OCI-LY3 (cell line): ENCODE data around the gene CCNQ.

Experiments used
- H2AFZ ChIP-seq: fragments of 200-600, 300-600 bp; shearing (Covaris generic); 2 replicates; pipeline ENCODE4 v1.6.0; 2014; ENCODE audit warnings: antibody characterized with exemption, low read depth, low read length
- H3K27ac ChIP-seq: fragments of 200-600, 300-600 bp; sonication (generic); 2 replicates; pipeline ENCODE4 v1.5.1; 2014; ENCODE audit warnings: mild to moderate bottlenecking, low read length, moderate library complexity, mixed read lengths
- H3K27me3 ChIP-seq: fragments of 200-600, 300-600 bp; sonication (generic); 2 replicates; pipeline ENCODE4 v1.6.1; 2014; ENCODE audit warnings: low read depth, low read length, mixed read lengths
- H3K36me3 ChIP-seq: fragments of 200-600, 300-600 bp; sonication (generic); replicated peaks from 2 replicates; pipeline ENCODE3; 2014; ENCODE audit warnings: low read depth, low read length, mixed read lengths
- H3K4me1 ChIP-seq: fragments of 300-600, 200-600 bp; sonication (generic); 2 replicates; pipeline ENCODE4 v1.6.1; 2014; ENCODE audit warnings: low read length, mixed read lengths
- H3K4me2 ChIP-seq: fragments of 200-600, 300-600 bp; sonication (generic); 2 replicates; pipeline ENCODE4 v1.6.1; 2014; ENCODE audit warnings: low read length, mixed read lengths
- H3K4me3 ChIP-seq: fragments of 300-600, 200-600 bp; sonication (generic); 2 replicates; pipeline ENCODE4 v1.5.1; 2014; ENCODE audit warnings: antibody characterized with exemption, mild to moderate bottlenecking, low read length, moderate library complexity
- H3K79me2 ChIP-seq: fragments of 300-600, 200-600 bp; shearing (Covaris generic); 2 replicates; pipeline ENCODE4 v1.6.1; 2014; ENCODE audit warnings: mild to moderate bottlenecking, low read length, mixed read lengths
- H3K9ac ChIP-seq: fragments of 300-600, 200-600 bp; shearing (Covaris generic); 2 replicates; pipeline ENCODE4 v1.6.0; 2014; ENCODE audit warnings: mild to moderate bottlenecking, low read length, moderate library complexity
- H3K9me3 ChIP-seq: fragments of 200-600, 300-600 bp; shearing (Covaris generic); 2 replicates; pipeline ENCODE4 v1.6.1; 2014; ENCODE audit warnings: low read length, mixed read lengths; ENCODE audit not compliant: insufficient read depth
- H4K20me1 ChIP-seq: fragments of 200-600, 300-600 bp; sonication (generic); 2 replicates; pipeline ENCODE4 v1.6.1; 2016; ENCODE audit warnings: low read length, mixed read lengths; ENCODE audit not compliant: insufficient read depth
- CTCF ChIP-seq: fragments of 200-600, 300-600 bp; sonication (generic); IDR thresholded peaks from 2 replicates; pipeline ENCODE4 v1.5.1; 2014; ENCODE audit warnings: antibody characterized with exemption, low read length, low read depth
- EZH2phosphoT487 ChIP-seq: fragments of 200-600 bp; shearing (Covaris generic); IDR thresholded peaks from 2 replicates; pipeline ENCODE4 v1.6.1; 2018; ENCODE audit warnings: antibody characterized with exemption, mixed run types, low read depth

Gene CCNQ

DNA sequence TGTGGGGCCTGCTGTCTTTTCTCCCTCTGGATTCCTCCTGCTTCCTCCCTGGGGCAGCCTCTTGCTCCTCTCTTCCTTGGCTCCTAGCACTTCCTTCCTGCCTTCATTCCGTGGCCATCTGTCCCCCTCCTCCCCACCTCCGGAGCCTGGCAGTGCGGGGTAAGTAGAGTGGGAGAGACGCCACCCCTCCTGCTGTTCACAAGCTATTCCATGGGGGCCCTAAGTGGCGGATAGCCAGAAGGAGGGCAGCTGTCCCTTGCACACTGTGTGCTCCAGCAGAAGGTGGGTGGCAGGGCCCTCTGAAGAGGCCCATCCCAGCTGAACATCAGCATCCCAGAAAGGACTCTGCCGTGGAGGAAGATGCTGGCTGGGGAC lies 27.4 kb downstream of the CCNQ start:
- Histone ChIP-seq H3K9ac (no peak overlapping the region), H3K4me3 (no peak overlapping the region), H3K9me3 (no peaks in the 10 kb centered on the region), H4K20me1 (no peaks in the 10 kb centered on the region), H3K4me1 (peaks cover 37% of the 10 kb centered on the region), H3K4me2 (no peak overlapping the region), H3K27ac (no peak overlapping the region), H2AFZ (no peak overlapping the region), H3K79me2 (no peaks in the 10 kb centered on the region), H3K36me3 (no peaks in the 10 kb centered on the region), H3K27me3 (no peaks in the 10 kb centered on the region)
- TF ChIP-seq CTCF (no peak), EZH2phosphoT487 (no peak)

DNA sequence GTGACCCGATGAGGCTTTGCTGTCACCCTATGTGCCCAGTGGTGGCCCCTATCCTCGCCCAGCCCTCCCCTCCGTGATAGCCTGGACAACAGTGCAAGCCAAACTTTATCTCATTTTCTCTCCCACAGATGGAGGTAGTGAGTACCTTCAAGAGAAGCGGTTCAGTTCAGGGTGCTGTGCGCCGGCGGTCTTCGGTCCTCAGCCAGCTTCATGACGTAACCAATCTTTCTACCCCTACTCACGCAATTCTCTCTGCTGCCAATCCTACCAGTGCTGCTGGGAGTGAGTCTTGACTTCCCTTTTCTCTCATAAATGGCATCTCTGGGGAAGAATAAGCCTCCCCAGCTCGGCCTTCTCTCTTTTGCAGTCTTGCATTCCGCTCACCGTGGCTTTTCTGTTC lies 29.5 kb downstream of the CCNQ start:
- Histone ChIP-seq H3K9ac (no peak overlapping the region), H3K4me1 (peaks cover 29% of the 10 kb centered on the region), H3K9me3 (no peaks in the 10 kb centered on the region), H3K27ac (no peak overlapping the region), H3K27me3 (no peaks in the 10 kb centered on the region), H4K20me1 (no peaks in the 10 kb centered on the region), H3K4me3 (no peak overlapping the region), H3K4me2 (no peak overlapping the region), H3K79me2 (no peaks in the 10 kb centered on the region), H3K36me3 (no peaks in the 10 kb centered on the region), H2AFZ (no peak overlapping the region)
- TF ChIP-seq EZH2phosphoT487 = no peak
- TF ChIP-seq CTCF = no peak

DNA sequence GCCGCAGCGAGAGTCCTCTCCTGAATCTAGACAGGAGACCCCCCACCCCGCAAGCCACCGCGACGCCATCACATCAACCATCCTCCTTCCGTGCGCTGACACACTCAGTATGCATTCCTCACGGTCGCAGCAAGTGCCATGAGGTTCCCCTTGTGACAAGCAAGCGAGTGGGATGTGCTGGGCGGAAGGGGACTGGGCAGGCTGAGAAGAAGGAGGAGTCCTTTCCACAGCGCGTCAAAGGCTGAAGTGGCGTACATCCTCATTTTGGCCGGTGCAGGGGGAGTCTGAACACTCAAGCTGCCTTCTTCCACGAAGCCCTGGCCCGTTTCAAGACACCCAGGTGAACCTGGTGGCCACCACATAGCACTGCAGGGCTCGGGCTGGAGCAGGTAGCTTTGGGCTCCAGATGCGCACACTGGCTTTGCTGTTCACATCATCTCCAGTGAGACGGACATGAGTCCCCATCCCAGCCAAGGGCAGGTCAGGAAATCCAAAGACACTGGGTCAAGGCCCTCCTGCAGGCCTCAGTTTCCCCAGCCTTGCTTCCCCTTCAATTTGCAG lies 30.4 kb downstream of the CCNQ start:
- Histone ChIP-seq H3K36me3 (no peaks in the 10 kb centered on the region), H3K4me2 (no peak overlapping the region), H3K9me3 (no peaks in the 10 kb centered on the region), H4K20me1 (no peaks in the 10 kb centered on the region), H3K4me1 (peaks cover 22% of the 10 kb centered on the region), H2AFZ (no peak overlapping the region), H3K27ac (no peak overlapping the region), H3K79me2 (no peaks in the 10 kb centered on the region), H3K4me3 (no peak overlapping the region), H3K9ac (no peak overlapping the region), H3K27me3 (no peaks in the 10 kb centered on the region)
- no peak for TF ChIP-seq CTCF
- TF ChIP-seq EZH2phosphoT487 = no peak

GRCh38 chrX:153565996-153566580 lies 32.9 kb downstream of the CCNQ start:
- Histone ChIP-seq H3K27me3 (no peaks in the 10 kb centered on the region), H3K36me3 (no peaks in the 10 kb centered on the region), H3K79me2 (no peaks in the 10 kb centered on the region), H2AFZ (no peak overlapping the region), H4K20me1 (no peaks in the 10 kb centered on the region), H3K4me3 (no peak overlapping the region), H3K9ac (no peak overlapping the region), H3K27ac (no peak overlapping the region), H3K9me3 (no peaks in the 10 kb centered on the region), H3K4me2 (no peak overlapping the region; the same call in 1 of the 2 replicates), H3K4me1 (peaks cover 16% of the 10 kb centered on the region)
- TF ChIP-seq EZH2phosphoT487 (no peak), CTCF (no peak)
